Measurements from ENCODE around the gene GJA4. TPM values are rescaled to one million over a fixed set of nuclear protein-coding genes. Genes with fewer than 3 reads are reported as not detected.

Gene GJA4
- total RNA-seq, 4 donors from 2014 or later: 2.9 to 30.8 (median 12.8) TPM

DNA sequence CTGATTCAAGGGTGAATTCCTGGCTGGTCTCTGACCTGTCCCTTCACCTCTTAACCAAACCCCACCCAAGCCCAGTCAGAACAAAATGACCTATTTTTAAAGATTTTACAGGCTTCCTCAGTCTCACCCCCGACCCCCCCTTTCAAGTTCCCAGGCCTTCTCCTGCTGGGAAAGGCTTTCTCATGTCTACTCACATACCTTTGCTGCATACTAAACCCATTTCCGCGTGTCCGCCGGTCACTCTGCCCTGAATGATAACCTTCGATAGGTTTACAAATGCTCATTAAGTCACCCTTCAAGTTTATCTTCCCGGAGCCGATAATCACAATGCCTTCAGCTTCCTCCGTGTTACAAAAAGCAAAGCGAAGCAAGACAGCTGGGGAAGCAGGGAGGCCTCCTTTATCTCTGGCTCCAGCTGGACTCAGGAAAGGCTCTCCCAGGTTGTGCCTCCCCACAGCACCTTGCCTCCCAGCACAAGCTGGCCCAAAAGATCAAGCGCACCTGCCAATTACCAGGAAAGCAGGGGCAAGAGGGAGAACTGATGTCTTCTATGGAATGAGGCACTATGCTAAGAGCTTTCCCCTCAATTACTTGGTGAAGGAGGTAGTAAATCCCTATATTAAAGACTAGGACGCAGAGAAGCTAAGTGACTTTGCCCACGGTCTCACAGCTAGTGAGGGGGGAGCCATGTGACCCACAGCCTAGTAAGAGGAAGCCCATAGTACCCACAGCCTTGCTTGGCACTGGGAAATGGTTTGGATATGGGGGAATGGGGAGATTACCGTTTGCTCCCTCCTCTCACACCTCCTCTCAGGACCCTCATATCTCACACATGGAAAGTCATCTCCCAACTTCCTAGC is 50.8 kb downstream of the GJA4 start:
- DNase-seq (ENCODE audit: low spot score in 2 of 2): peak in 1 of 2 donors; percentile 48

DNA sequence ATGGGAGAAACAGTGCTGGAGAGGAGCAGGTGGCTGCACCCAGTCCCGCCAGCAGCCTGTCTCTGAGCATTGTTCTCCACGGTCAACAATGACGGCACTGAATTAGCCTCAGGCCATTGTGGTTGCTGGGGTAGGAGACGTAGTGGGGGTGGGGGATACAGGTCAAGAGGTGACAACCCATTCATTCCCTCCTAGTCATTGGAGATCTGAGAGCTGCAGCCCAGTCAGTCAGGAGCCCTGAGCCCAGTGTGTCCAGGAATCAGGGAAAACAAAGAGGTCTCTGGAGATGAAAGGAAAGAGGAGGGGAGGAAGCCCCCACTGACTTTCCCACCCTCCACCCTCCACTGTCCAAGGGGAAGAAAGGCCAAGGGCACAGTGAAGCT is 51.4 kb downstream of the GJA4 start:
- WGBS, 2 donors: 57 to 85% methylated on average over 4 of the region's 4 CpGs
- TF ChIP-seq, protein P1, sequence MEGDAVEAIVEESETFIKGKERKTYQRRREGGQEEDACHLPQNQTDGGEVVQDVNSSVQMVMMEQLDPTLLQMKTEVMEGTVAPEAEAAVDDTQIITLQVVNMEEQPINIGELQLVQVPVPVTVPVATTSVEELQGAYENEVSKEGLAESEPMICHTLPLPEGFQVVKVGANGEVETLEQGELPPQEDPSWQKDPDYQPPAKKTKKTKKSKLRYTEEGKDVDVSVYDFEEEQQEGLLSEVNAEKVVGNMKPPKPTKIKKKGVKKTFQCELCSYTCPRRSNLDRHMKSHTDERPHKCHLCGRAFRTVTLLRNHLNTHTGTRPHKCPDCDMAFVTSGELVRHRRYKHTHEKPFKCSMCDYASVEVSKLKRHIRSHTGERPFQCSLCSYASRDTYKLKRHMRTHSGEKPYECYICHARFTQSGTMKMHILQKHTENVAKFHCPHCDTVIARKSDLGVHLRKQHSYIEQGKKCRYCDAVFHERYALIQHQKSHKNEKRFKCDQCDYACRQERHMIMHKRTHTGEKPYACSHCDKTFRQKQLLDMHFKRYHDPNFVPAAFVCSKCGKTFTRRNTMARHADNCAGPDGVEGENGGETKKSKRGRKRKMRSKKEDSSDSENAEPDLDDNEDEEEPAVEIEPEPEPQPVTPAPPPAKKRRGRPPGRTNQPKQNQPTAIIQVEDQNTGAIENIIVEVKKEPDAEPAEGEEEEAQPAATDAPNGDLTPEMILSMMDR (IDR thresholded peaks at IDR 0.05): no peak
- no peak for TF ChIP-seq POLR2A (IDR thresholded peaks at IDR 0.05)
- intact Hi-C loops (cut with DNase I; ENCODE audit: low total_unique reads): no loop called here
- H3K4me3 ChIP-seq (ENCODE audit: low read depth, poor library complexity, severe bottlenecking): no peak overlapping the region
- DNase-seq (ENCODE audit: low spot score in 2 of 2): peak in 1 of 2 donors; percentile 59

More for the DNA sequence above, 50.8 kb downstream of the GJA4 start:
- H3K4me3 ChIP-seq (ENCODE audit: low read depth, poor library complexity, severe bottlenecking): no peak overlapping the region
- intact Hi-C loops (cut with DNase I; ENCODE audit: low total_unique reads): no loop called here
- TF ChIP-seq, protein P1 (IDR thresholded peaks at IDR 0.05): no peak
- no peak for TF ChIP-seq POLR2A (IDR thresholded peaks at IDR 0.05)
- 79 to 81% methylated on average over 14 of the region's 14 CpGs for WGBS, 2 donors

Other genes starting within 250 kb of the GJA4 start
- gene GJB5, start 38.0 kb upstream of the GJA4 start, total RNA-seq: 100 to 1,000 TPM; 105 to 156 (median 134) TPM
- gene GJB4, start 33.3 kb upstream of the GJA4 start, total RNA-seq: 100 to 1,000 TPM in 1 of 4 donors, 10 to 100 TPM in 3; 44.2 to 146 (median 55.8) TPM
- 100 to 1,000 TPM; 204 to 314 (median 239) TPM for gene GJB3, start 11.8 kb upstream of the GJA4 start, total RNA-seq
- gene SMIM12, start 66.8 kb downstream of the GJA4 start, total RNA-seq: 10 to 100 TPM; 22.7 to 28.8 (median 25.7) TPM
- gene DLGAP3, start 136.7 kb downstream of the GJA4 start, total RNA-seq: under 1 TPM in 2 of 4 donors, not detected in 2; 0.07 to 0.19 TPM
- gene TMEM35B, start 192.3 kb downstream of the GJA4 start, total RNA-seq: 10 to 100 TPM in 2 of 4 donors, 1 to 10 TPM in 2; 8.9 to 16.0 (median 12.5) TPM
- 10 to 100 TPM; 10.1 to 17.1 (median 11.7) TPM for gene ZMYM6, start 238.9 kb downstream of the GJA4 start, total RNA-seq